ENCODE results near the gene SFXN3. TPM values are rescaled to one million over a fixed set of nuclear protein-coding genes. Genes with fewer than 3 reads are reported as not detected.

Gene SFXN3
- polyA plus RNA-seq, 3 donors = 21.3 to 152 (median 24.2) TPM

DNA sequence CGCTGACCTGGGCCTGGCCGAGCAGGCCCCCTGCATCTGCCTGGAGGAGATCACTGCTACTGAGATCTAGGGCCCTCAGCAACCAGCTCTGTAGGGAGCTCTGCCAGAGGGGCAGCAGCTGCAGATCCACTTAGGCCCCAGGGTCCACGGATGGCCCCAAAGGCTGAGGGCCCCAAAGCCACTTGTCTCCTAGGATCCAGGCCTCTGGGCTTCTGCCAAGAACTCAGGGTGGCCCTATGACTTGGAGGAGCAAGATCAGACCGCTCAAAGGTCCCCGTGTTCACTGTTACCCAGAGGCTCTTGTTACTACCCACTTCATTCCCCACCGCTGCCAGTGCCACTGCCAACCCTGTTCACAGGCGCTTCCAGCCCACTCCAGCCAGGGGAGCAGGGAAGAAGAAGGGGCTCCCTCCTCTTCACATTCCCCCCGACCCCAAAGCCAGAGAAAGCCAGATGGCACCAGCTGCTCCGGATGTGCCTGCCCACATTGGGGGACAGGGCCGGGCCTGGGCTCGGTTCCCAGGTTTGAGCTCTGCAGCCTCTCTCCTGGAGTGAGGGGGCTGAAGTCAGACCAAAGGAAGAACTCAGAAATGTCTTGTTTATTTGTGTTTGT is 23.8 kb upstream of the SFXN3 start:
- no peaks in the 10 kb centered on the region for H3K27me3 ChIP-seq (ENCODE audit: control insufficient read depth in 2 of 2, insufficient read depth in 2 of 2, low read length in 2 of 2)
- H3K4me2 ChIP-seq (replicated peaks; ENCODE audit: extremely low read depth, low read length, poor library complexity, severe bottlenecking) = no peak overlapping the region
- no peaks in the 10 kb centered on the region for H4K20me1 ChIP-seq (ENCODE audit: insufficient read depth, low read length)
- no peak overlapping the region for H3K4me3 ChIP-seq (replicated peaks in 1 of 3; ENCODE audit: low read depth in 2 of 3, low read length in 3 of 3)
- Mint-ChIP-seq H3K27ac (no peak overlapping the region), H3K4me3 (no peak overlapping the region), H3K27me3 (ENCODE audit: low read depth in 3 of 3) (peaks cover 0 to 3% (median 1%) of the 10 kb centered on the region in 3 donors), H3K9me3 (no peaks in the 10 kb centered on the region), H3K36me3 (peaks cover 8 to 20% of the 10 kb centered on the region in 2 donors), H3K4me1 (no peaks in the 10 kb centered on the region)
- H3K27ac ChIP-seq (ENCODE audit: low read depth in 1 of 2, low read length in 2 of 2) = no peak overlapping the region
- TF ChIP-seq, protein P1, sequence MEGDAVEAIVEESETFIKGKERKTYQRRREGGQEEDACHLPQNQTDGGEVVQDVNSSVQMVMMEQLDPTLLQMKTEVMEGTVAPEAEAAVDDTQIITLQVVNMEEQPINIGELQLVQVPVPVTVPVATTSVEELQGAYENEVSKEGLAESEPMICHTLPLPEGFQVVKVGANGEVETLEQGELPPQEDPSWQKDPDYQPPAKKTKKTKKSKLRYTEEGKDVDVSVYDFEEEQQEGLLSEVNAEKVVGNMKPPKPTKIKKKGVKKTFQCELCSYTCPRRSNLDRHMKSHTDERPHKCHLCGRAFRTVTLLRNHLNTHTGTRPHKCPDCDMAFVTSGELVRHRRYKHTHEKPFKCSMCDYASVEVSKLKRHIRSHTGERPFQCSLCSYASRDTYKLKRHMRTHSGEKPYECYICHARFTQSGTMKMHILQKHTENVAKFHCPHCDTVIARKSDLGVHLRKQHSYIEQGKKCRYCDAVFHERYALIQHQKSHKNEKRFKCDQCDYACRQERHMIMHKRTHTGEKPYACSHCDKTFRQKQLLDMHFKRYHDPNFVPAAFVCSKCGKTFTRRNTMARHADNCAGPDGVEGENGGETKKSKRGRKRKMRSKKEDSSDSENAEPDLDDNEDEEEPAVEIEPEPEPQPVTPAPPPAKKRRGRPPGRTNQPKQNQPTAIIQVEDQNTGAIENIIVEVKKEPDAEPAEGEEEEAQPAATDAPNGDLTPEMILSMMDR (IDR thresholded peaks at IDR 0.05) = no peak
- intact Hi-C loops (cut with micrococcal nuclease) = no loop called here
- H3K9ac ChIP-seq (ENCODE audit: insufficient read depth, low read length, poor library complexity, severe bottlenecking) = no peak overlapping the region
- no peaks in the 10 kb centered on the region for H3K79me2 ChIP-seq (ENCODE audit: insufficient read depth, low read length)
- no peaks in the 10 kb centered on the region for H3K9me3 ChIP-seq (replicated peaks in 1 of 2; ENCODE audit: control insufficient read depth in 1 of 2, insufficient read depth in 1 of 2, low read length in 2 of 2)
- WGBS (ENCODE audit: insufficient coverage) = 79% methylated on average over 7 of the region's 11 CpGs
- peaks cover 3 to 12% of the 10 kb centered on the region in 2 donors for H3K36me3 ChIP-seq (replicated peaks in 1 of 2; ENCODE audit: control insufficient read depth in 1 of 2, insufficient read depth in 2 of 2, low read length in 2 of 2)
- H3K4me1 ChIP-seq (ENCODE audit: control insufficient read depth in 1 of 2, insufficient read depth in 2 of 2, low read length in 2 of 2) = no peaks in the 10 kb centered on the region
- H2AFZ ChIP-seq (ENCODE audit: insufficient read depth, low read depth, low read length, poor library complexity, severe bottlenecking) = no peak overlapping the region
- no peak for DNase-seq

DNA sequence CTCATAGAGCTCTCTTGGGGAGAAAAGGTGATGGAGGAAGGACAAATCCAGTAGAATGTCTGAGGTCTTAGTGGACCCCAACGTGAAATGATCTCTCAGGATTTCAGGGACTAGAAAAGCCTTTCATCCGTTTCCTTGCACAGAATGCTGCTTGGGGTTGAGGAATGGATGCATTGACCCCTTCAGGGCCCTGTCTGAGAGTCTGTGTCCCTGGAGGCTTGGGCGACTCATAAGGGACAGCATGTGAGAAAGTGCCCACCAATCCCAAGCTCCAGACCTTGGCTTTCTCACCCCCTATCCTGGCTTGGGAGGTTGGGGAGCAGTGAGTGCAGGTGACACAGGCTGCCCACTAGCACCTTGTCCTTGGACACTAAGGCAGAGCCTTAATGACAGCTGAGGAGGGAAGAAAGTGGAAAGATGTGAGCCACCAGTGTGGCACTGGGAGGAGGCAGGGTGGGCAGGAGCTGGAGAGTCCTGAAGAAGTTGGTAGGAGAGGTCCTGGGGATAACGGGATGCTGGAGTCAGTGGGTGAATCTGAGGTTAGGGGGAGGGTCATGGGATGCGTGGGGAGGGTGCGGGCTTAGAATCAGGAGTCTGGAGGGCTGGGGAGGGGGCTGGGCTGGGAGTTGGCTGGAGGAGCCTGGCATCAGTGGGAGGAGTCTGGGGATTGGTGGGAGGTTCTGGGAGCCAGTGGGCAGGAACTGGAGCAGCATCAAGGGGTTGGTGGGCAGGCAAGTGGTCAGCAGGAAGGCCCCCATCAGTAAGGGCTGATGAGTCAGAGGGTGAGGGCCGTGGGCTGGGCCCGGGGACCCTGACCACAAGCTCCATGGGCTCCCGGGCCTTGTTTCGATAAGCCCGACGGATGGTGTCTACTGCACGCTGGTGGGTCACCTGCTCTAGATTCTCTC is 22.9 kb upstream of the SFXN3 start:
- no peak overlapping the region for H3K4me3 Mint-ChIP-seq
- WGBS (ENCODE audit: insufficient coverage) = 87% methylated on average over 4 of the region's 13 CpGs
- peaks cover 0 to 7% (median 7%) of the 10 kb centered on the region in 3 donors for H3K27me3 Mint-ChIP-seq (ENCODE audit: low read depth in 3 of 3)
- intact Hi-C loops (cut with micrococcal nuclease) = no loop called here
- H3K27ac ChIP-seq (ENCODE audit: low read depth in 1 of 2, low read length in 2 of 2) = no peak overlapping the region
- H3K4me1 Mint-ChIP-seq = peaks cover 8% of the 10 kb centered on the region
- H4K20me1 ChIP-seq (ENCODE audit: insufficient read depth, low read length) = no peaks in the 10 kb centered on the region
- H3K27ac Mint-ChIP-seq = no peak overlapping the region
- H3K36me3 ChIP-seq (replicated peaks in 1 of 2; ENCODE audit: control insufficient read depth in 1 of 2, insufficient read depth in 2 of 2, low read length in 2 of 2) = peaks cover 3 to 12% of the 10 kb centered on the region in 2 donors
- TF ChIP-seq, protein P1 (IDR thresholded peaks at IDR 0.05) = no peak
- H3K9ac ChIP-seq (ENCODE audit: insufficient read depth, low read length, poor library complexity, severe bottlenecking) = no peak overlapping the region
- DNase-seq = no peak
- no peak overlapping the region for H3K4me3 ChIP-seq (replicated peaks in 1 of 3; ENCODE audit: low read depth in 2 of 3, low read length in 3 of 3)
- no peak overlapping the region for H3K4me2 ChIP-seq (replicated peaks; ENCODE audit: extremely low read depth, low read length, poor library complexity, severe bottlenecking)
- H3K36me3 Mint-ChIP-seq = peaks cover 8 to 20% of the 10 kb centered on the region in 2 donors
- peaks cover 3 to 7% of the 10 kb centered on the region in 2 donors for H3K4me1 ChIP-seq (ENCODE audit: control insufficient read depth in 1 of 2, insufficient read depth in 2 of 2, low read length in 2 of 2)
- H3K9me3 Mint-ChIP-seq = peaks cover 0 to under 1% (median 0%) of the 10 kb centered on the region in 7 donors
- no peaks in the 10 kb centered on the region for H3K79me2 ChIP-seq (ENCODE audit: insufficient read depth, low read length)
- no peak overlapping the region for H2AFZ ChIP-seq (ENCODE audit: insufficient read depth, low read depth, low read length, poor library complexity, severe bottlenecking)
- H3K27me3 ChIP-seq (ENCODE audit: control insufficient read depth in 2 of 2, insufficient read depth in 2 of 2, low read length in 2 of 2) = no peaks in the 10 kb centered on the region
- H3K9me3 ChIP-seq (replicated peaks in 1 of 2; ENCODE audit: control insufficient read depth in 1 of 2, insufficient read depth in 1 of 2, low read length in 2 of 2) = no peaks in the 10 kb centered on the region
